Endothelial cell of umbilical vein (primary cell): Measurements from ENCODE around the gene MRFAP1.
A peak's percentile ranks its signal among the peaks of the same experiment; 100 is the strongest.

Experiments
- CTCF ChIP-seq, 2 donors: IDR thresholded peaks; 1 replicate in 1 of 2; 2 replicates in 1 of 2; pipeline ENCODE4 v1.5.1; 2011; ENCODE audit warnings: low read length in 2 of 2, mild to moderate bottlenecking in 2 of 2, moderate library complexity in 2 of 2, control low read depth in 1 of 2, inconsistent platforms in 1 of 2, low read depth in 1 of 2; ENCODE audit not compliant: insufficient read depth in 1 of 2; ENCODE audit errors: extremely low read depth in 1 of 2
- EZH2 ChIP-seq: IDR thresholded peaks from 2 replicates; pipeline ENCODE4 v1.6.1; 2012; ENCODE audit warnings: borderline replicate concordance, low read depth, mild to moderate bottlenecking, moderate library complexity, low read length, inconsistent platforms; ENCODE audit not compliant: severe bottlenecking
- FOS ChIP-seq: IDR thresholded peaks from 2 replicates; pipeline ENCODE4 v1.6.1; 2011; ENCODE audit warnings: mild to moderate bottlenecking, low read length, moderate library complexity, borderline replicate concordance; ENCODE audit not compliant: insufficient read depth
- GATA2 ChIP-seq: IDR thresholded peaks from 2 replicates; pipeline ENCODE4 v1.7.0; 2011; ENCODE audit warnings: low read depth, mild to moderate bottlenecking, moderate library complexity, mixed read lengths, low read length; ENCODE audit not compliant: insufficient read length, insufficient read depth
- JUN ChIP-seq: IDR thresholded peaks from 2 replicates; pipeline ENCODE4 v1.6.1; 2011; ENCODE audit warnings: borderline replicate concordance, low read depth; ENCODE audit not compliant: insufficient read length, insufficient read depth
- MAX ChIP-seq: IDR thresholded peaks from 2 replicates; pipeline ENCODE4 v1.6.1; 2011; ENCODE audit not compliant: insufficient read depth, insufficient read length
- POLR2A ChIP-seq: IDR thresholded peaks from 2 replicates; pipeline ENCODE4 v1.6.1; 2012; ENCODE audit warnings: low read depth, mild to moderate bottlenecking, control low read depth, low read length
- POLR2AphosphoS5 ChIP-seq: IDR thresholded peaks from 2 replicates; pipeline ENCODE4 v1.6.1; 2012; ENCODE audit warnings: low read depth, mild to moderate bottlenecking, control low read depth, low read length, moderate library complexity; ENCODE audit not compliant: insufficient read depth

GRCh38 chr4:6681191-6681590 lies 40.7 kb downstream of the MRFAP1 start:
- peak; percentile 7 for TF ChIP-seq CTCF (IDR thresholded peaks at IDR 0.05; ENCODE audit: extremely low read depth in 1 of 2, insufficient read depth in 1 of 2, low read depth in 1 of 2, low read length in 2 of 2)
- no peak for TF ChIP-seq JUN
- no peak for TF ChIP-seq POLR2A
- TF ChIP-seq MAX = no peak
- TF ChIP-seq EZH2 = no peak
- TF ChIP-seq FOS = no peak
- TF ChIP-seq POLR2AphosphoS5 = no peak
- no peak for TF ChIP-seq GATA2
